Transverse colon (tissue), 4 donors: ENCODE measurements around the gene BAIAP2. TPM values are rescaled to one million over a fixed set of nuclear protein-coding genes. Genes with fewer than 3 reads are reported as not detected.

ENCODE experiments used
- DNase-seq: peaks from one replicate; pipeline ENCODE4 v3.0.0-alpha.2; 2019
- H3K27ac ChIP-seq, 4 donors: fragments of 200-600 bp; sonication (generic); 2 replicates each; pipeline ENCODE4 v1.5.1; 2016 to 2018; ENCODE audit warnings: inconsistent platforms in 4 of 4
- H3K27me3 ChIP-seq: fragments of 200-600 bp; sonication (generic); 2 replicates; pipeline ENCODE4 v1.5.1; 2017; ENCODE audit warnings: inconsistent platforms
- H3K36me3 ChIP-seq, 4 donors: fragments of 200-600 bp; sonication (generic); 2 replicates each; pipeline ENCODE4 v1.5.1; 2017 to 2019; ENCODE audit warnings: inconsistent platforms in 4 of 4
- H3K4me1 ChIP-seq, 4 donors: fragments of 200-600 bp; sonication (generic); 2 replicates each; pipeline ENCODE4 v1.5.1; 2017 to 2020; ENCODE audit warnings: inconsistent platforms in 4 of 4
- H3K4me3 ChIP-seq, 4 donors: fragments of 200-600 bp; sonication (generic); 1 replicate in 1 of 4; 2 replicates in 3 of 4; pipeline versions ENCODE4 v1.5.1 to v1.6.1; 2017 to 2019; ENCODE audit warnings: inconsistent platforms in 4 of 4
- H3K9me3 ChIP-seq, 2 donors: fragments of 200-600 bp; sonication (generic); 2 replicates each; pipeline ENCODE4 v1.5.1; 2017 to 2019; ENCODE audit warnings: inconsistent platforms in 2 of 2
- EP300 ChIP-seq: sonication (generic); formaldehyde crosslinking; IDR thresholded peaks from one replicate; pipeline ENCODE4 v1.6.1; 2017; ENCODE audit warnings: antibody characterized with exemption, low read depth
- POLR2A ChIP-seq: fragments of 450-650 bp; IDR thresholded peaks from one replicate; pipeline ENCODE4 v1.6.1; 2016; ENCODE audit warnings: antibody characterized with exemption, mild to moderate bottlenecking, moderate library complexity
- POLR2AphosphoS5 ChIP-seq, 3 donors: sonication (generic); formaldehyde crosslinking; IDR thresholded peaks; one replicate each; pipeline ENCODE4 v1.6.1; 2016; ENCODE audit warnings: antibody characterized with exemption in 3 of 3
- WGBS, 2 donors: methylation state at CpG; one replicate each; pipeline ENCODE4 v1.1.5; 2018; ENCODE audit warnings: low coverage in 1 of 2; 5-methylcytosine and 5-hydroxymethylcytosine counted together
- in situ Hi-C, 4 donors: fragments of 200-750 bp; cut with MboI; loops; one replicate each; pipeline versions ENCODE4 v1.15.0 to v1.15.1; 2017; ENCODE audit warnings: low sequenced_read_pairs in 3 of 4, low pct_ligation_motif_present in 1 of 4, low pct_unique_long_range_greater_than_20kb in 1 of 4
- intact Hi-C: fragments of 100-400 bp; cut with DNase I; formaldehyde crosslinking; loops from one replicate; pipeline ENCODE4 v1.15.1; 2023; ENCODE audit warnings: low total_unique reads
- total RNA-seq, 4 donors: library from RNA; depleted of rRNA; stranded (reverse); fragments of >200 nt; gene quantifications; one replicate each; pipeline ENCODE4 v1.1.0, GENCODE V29; 2016
- TF ChIP-seq, protein P1 (sequence below), 5 experiments: fragments of 200-600 bp in 3 of 5; fragments of 450-650 bp in 2 of 5; sonication (generic) in 3 of 5; IDR thresholded peaks; 1 replicate in 2 of 5; 2 replicates in 3 of 5; pipeline ENCODE4 v1.5.1; 2016 to 2017; ENCODE audit warnings: antibody characterized with exemption in 5 of 5, inconsistent platforms in 3 of 5, mild to moderate bottlenecking in 2 of 5, moderate library complexity in 1 of 5

BAIAP2 gene
- total RNA-seq, 4 donors from 2014 or later, result 11.7 to 62.1 (median 39.6) TPM

DNA sequence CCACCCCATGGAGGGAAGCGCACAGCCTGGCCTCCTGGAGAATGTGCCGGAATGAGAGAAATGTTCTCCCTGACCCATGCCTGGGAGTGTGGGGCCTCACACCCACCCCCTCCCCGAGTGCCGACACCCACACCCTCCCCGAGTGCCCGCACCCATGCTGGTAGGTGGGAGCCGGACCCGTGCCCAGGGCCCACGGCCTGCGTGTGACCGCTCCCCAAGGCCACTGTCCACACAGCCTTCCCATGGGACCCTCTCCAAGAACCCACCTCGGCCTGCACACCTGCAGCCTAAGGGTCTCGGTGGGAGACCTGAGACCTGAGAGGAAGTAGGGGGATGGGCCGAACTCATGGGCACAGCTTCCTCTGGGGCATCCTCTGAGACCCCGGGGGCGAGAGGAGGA lies 127.0 kb downstream of the BAIAP2 start:
- 78% methylated on average over 8 of the region's 16 CpGs; no CpG with 5 or more reads in 1 of the 2 donors for WGBS, 2 donors

DNA sequence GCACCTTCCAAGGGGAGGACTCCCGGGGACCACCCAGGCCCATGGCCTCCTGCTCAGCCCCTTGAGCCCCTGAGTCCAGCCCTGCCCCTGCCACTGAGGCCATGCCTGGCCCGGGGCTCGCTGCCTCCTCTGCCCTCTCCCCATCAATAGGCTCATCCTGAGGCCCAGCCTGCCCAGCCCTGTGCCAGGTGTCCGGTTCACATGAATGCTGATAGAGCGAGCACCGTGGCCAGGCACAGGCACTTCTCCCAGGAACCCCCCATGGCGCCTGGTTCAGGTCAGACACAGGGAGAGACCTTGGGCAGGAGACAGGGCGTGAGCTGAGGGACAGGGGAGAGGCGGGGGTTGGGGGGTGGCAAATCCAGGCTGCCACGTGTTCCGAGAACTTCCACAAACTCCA lies 127.5 kb downstream of the BAIAP2 start:
- Histone ChIP-seq H3K9me3 (no peaks in the 10 kb centered on the region), H3K4me1 (peaks cover 3 to 10% (median 4%) of the 10 kb centered on the region in 4 donors), H3K27ac (no peak overlapping the region), H3K4me3 (no peak overlapping the region), H3K27me3 (peaks cover 47% of the 10 kb centered on the region), H3K36me3 (no peaks in the 10 kb centered on the region)
- TF ChIP-seq POLR2AphosphoS5 (IDR thresholded peaks at IDR 0.05), result no peak
- TF ChIP-seq, protein P1, sequence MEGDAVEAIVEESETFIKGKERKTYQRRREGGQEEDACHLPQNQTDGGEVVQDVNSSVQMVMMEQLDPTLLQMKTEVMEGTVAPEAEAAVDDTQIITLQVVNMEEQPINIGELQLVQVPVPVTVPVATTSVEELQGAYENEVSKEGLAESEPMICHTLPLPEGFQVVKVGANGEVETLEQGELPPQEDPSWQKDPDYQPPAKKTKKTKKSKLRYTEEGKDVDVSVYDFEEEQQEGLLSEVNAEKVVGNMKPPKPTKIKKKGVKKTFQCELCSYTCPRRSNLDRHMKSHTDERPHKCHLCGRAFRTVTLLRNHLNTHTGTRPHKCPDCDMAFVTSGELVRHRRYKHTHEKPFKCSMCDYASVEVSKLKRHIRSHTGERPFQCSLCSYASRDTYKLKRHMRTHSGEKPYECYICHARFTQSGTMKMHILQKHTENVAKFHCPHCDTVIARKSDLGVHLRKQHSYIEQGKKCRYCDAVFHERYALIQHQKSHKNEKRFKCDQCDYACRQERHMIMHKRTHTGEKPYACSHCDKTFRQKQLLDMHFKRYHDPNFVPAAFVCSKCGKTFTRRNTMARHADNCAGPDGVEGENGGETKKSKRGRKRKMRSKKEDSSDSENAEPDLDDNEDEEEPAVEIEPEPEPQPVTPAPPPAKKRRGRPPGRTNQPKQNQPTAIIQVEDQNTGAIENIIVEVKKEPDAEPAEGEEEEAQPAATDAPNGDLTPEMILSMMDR (IDR thresholded peaks at IDR 0.05), result no peak
- TF ChIP-seq POLR2A, result no peak
- TF ChIP-seq EP300, result no peak
- in situ Hi-C loops, result no loop called here
- 90% methylated on average over 9 of the region's 11 CpGs; no CpG with 5 or more reads in 1 of the 2 donors for WGBS, 2 donors
- no peak for DNase-seq
- intact Hi-C loops, result no loop called here

More for the DNA sequence above, 127.0 kb downstream of the BAIAP2 start:
- no peak for DNase-seq
- TF ChIP-seq, protein P1 (IDR thresholded peaks at IDR 0.05), result no peak
- no peak for TF ChIP-seq EP300
- TF ChIP-seq POLR2AphosphoS5 (IDR thresholded peaks at IDR 0.05), result no peak
- no peak for TF ChIP-seq POLR2A
- Histone ChIP-seq H3K27ac (no peak overlapping the region), H3K36me3 (no peaks in the 10 kb centered on the region), H3K4me1 (peaks cover 3 to 10% (median 4%) of the 10 kb centered on the region in 4 donors), H3K4me3 (no peak overlapping the region), H3K27me3 (peaks cover 42% of the 10 kb centered on the region), H3K9me3 (no peaks in the 10 kb centered on the region)
- intact Hi-C loops, result no loop called here
- in situ Hi-C loops, result no loop called here

DNA sequence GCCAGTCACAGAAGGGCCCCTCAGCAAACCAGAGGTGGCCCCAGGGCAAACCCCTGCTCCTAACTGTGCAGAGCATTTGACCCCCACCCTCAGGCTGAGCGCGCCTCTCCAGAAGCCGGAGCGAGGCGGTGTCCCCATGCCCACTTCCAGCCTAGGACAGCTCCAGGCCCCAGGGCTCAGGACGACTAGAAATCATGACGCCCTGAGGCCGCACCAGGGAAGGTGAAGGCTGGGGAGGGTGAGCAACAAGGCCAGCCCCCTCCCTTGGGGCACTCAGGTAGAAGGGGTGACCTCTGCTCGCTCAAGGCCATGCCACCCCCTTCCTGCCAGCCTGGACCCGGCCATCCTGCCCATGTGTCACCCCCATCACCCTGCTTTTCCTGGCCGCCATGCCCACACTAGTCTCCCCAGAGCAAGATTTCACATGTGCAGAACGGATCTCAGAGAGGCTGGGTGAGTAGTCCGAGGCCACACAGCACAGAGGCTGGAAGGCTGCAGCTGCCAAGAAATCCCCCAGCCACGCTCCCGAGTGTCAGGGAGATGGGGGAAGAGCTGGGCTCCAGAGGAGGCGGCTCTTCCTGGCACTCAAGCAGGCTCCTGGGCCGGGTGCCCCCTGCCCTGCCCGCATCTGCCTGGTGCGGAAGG lies 128.2 kb downstream of the BAIAP2 start:
- Histone ChIP-seq H3K27me3 (peaks cover 54% of the 10 kb centered on the region), H3K4me1 (peaks cover 3 to 10% (median 4%) of the 10 kb centered on the region in 4 donors), H3K36me3 (no peaks in the 10 kb centered on the region), H3K9me3 (no peaks in the 10 kb centered on the region), H3K27ac (no peak overlapping the region), H3K4me3 (no peak overlapping the region)
- no peak for DNase-seq
- 85% methylated on average over 19 of the region's 19 CpGs; no CpG with 5 or more reads in 1 of the 2 donors for WGBS, 2 donors
- in situ Hi-C loops, result no loop called here
- intact Hi-C loops, result no loop called here
- TF ChIP-seq, protein P1 (IDR thresholded peaks at IDR 0.05), result no peak
- TF ChIP-seq POLR2AphosphoS5 (IDR thresholded peaks at IDR 0.05) (no peak), EP300 (no peak), POLR2A (no peak)

DNA sequence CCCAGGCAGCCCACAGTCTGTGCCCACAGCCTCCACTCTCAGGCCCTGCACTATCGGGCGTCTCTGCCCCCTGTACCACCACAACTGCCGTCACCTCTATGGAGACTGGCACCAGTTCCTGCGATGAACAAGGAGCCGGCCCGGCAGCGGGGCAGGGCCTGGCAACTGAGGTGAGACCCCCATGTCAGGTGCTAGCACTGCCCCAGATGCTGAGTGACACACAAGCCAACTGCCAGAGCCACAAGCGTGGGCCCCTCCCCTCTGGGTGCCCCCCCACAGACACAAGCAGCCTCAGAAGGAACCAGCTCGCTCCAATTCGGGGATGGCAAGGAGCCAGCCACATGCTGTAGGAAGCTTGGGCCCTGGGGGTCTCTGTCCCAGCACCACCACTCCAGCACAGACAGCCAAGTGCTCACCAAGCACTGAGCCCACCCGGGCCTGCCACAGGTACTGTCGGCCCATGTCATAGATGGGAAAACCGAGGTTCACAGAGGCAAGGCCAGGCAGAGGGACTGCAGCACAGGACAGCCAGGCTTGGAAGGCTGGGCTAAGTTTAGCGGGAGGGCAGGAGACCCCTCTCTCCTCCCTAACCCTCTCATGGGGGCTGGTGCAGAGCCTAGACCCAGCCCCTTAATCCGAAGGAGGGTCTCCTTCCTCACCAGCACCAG lies 128.9 kb downstream of the BAIAP2 start:
- DNase-seq, result no peak
- in situ Hi-C loops (no loop called here), intact Hi-C loops (no loop called here)
- Histone ChIP-seq H3K4me1 (peaks cover 3 to 10% (median 4%) of the 10 kb centered on the region in 4 donors), H3K27me3 (peaks cover 54% of the 10 kb centered on the region), H3K27ac (no peak overlapping the region), H3K4me3 (no peak overlapping the region), H3K9me3 (no peaks in the 10 kb centered on the region), H3K36me3 (no peaks in the 10 kb centered on the region)
- 89% methylated on average over 15 of the region's 15 CpGs; no CpG with 5 or more reads in 1 of the 2 donors for WGBS, 2 donors
- TF ChIP-seq POLR2A, result no peak
- no peak for TF ChIP-seq POLR2AphosphoS5 (IDR thresholded peaks at IDR 0.05)
- TF ChIP-seq EP300, result no peak
- TF ChIP-seq, protein P1 (IDR thresholded peaks at IDR 0.05), result no peak
